Stimulated activated naive CD8-positive, alpha-beta T cell treated with anti-CD3 and anti-CD28 coated beads, Interleukin-15, Interleukin-2, amounts not matched to agents 100 ng/mL and 50 ng/mL, for 24 hours (primary cell): ENCODE results near the gene LRRC10B.
A peak's percentile ranks its signal among the peaks of the same experiment; 100 is the strongest.

ENCODE experiments used
- H3K27ac Mint-ChIP-seq: one replicate; pipeline ENCODE4 v1.8.0; 2021; ENCODE audit warnings: mild to moderate bottlenecking, mixed read lengths
- H3K27me3 Mint-ChIP-seq: one replicate; pipeline ENCODE4 v1.8.0; 2021; ENCODE audit warnings: mixed read lengths
- H3K36me3 Mint-ChIP-seq: one replicate; pipeline ENCODE4 v1.8.0; 2021; ENCODE audit warnings: low read depth, mixed read lengths
- H3K4me1 Mint-ChIP-seq: one replicate; pipeline ENCODE4 v1.8.0; 2021; ENCODE audit warnings: low read depth, mixed read lengths
- H3K4me3 Mint-ChIP-seq: one replicate; pipeline ENCODE4 v1.8.0; 2021; ENCODE audit warnings: mild to moderate bottlenecking, mixed read lengths
- H3K9me3 Mint-ChIP-seq: one replicate; pipeline ENCODE4 v1.8.0; 2021; ENCODE audit warnings: mixed read lengths

LRRC10B gene

DNA sequence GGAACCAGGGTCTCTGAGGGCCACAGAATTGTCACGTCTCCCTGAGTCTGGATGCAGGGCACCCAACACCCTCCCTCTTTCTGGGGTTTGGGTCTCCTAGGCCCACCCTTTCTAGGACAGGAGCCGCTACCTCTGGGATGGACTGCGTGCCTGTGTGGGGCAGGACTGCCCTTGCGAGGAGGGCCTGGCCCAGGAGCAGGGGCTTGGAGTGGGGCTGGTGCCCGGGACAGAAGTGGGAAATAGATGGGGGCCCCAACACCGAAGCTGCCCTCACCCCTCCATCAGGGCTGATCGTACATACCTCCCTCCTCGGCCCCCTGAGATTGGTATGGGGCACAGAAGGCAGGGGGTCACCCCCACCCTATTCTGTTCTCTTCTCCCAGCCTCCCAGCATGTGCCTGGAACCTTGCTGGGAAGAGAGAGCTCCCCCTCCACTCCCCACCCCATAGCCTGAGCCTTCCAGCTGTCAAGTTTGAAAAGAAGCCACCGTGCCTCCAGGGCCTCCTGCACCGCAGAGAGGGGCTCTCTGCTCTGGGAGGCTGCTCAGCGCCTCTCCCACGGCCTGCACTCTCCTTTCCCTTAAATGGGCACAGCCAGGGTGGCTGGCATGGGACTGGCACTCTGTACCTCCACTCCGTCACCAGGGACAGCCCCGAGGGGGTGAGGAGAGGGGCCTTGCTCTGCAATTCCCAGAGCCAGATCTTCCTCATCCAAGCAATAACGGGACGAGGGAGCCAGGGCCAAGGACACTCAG lies 1.8 kb downstream of the LRRC10B start:
- Mint-ChIP-seq H3K27ac (no peak overlapping the region), H3K9me3 (no peaks in the 10 kb centered on the region), H3K27me3 (peaks cover 44% of the 10 kb centered on the region), H3K36me3 (no peaks in the 10 kb centered on the region), H3K4me3 (no peak overlapping the region), H3K4me1 (peaks cover 7% of the 10 kb centered on the region)

- H3K4me3 Mint-ChIP-seq, result no peak overlapping the region
- H3K9me3 Mint-ChIP-seq, result no peaks in the 10 kb centered on the region
- peaks cover 7% of the 10 kb centered on the region for H3K4me1 Mint-ChIP-seq
- H3K27ac Mint-ChIP-seq, result no peak overlapping the region
- H3K36me3 Mint-ChIP-seq, result no peaks in the 10 kb centered on the region
- H3K27me3 Mint-ChIP-seq, result peaks cover 41% of the 10 kb centered on the region
These were observed 2.4 kb downstream of the LRRC10B start for GRCh38 chr11:61510974-61511373.

DNA sequence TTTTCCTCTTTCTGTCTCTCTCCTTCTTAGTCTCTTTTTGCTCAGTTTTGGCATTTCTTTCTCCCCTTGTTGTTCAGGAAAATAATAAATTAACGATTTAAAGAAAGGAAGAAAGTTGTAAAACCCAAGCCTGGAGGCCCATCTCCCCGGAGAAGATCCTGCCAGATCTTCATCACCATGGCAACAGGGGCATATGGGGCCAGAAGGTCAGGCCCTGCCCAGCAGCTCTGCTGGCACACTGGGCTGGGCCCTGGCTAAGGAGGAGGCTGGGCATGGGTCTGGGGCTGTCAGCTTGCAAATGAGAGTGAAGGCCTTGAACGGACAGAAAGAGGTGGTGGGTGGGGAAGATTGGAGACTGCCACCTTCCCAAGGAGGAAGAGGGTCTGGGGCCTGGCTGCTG lies 2.8 kb downstream of the LRRC10B start:
- H3K4me3 Mint-ChIP-seq, result no peak overlapping the region
- H3K27me3 Mint-ChIP-seq, result peaks cover 37% of the 10 kb centered on the region
- H3K4me1 Mint-ChIP-seq, result peaks cover 7% of the 10 kb centered on the region

GRCh38 chr11:61512435-61512834 lies 3.9 kb downstream of the LRRC10B start:
- peaks cover 35% of the 10 kb centered on the region for H3K27me3 Mint-ChIP-seq
- H3K4me3 Mint-ChIP-seq, result no peak overlapping the region
- peaks cover 13% of the 10 kb centered on the region for H3K4me1 Mint-ChIP-seq

More for the DNA sequence above, 2.8 kb downstream of the LRRC10B start:
- Mint-ChIP-seq H3K36me3 (no peaks in the 10 kb centered on the region), H3K9me3 (no peaks in the 10 kb centered on the region), H3K27ac (no peak overlapping the region)

GRCh38 chr11:61513143-61513765 lies 4.7 kb downstream of the LRRC10B start:
- no peak overlapping the region for H3K4me3 Mint-ChIP-seq
- H3K4me1 Mint-ChIP-seq, result peaks cover 7% of the 10 kb centered on the region
- H3K27ac Mint-ChIP-seq, result no peak overlapping the region
- H3K27me3 Mint-ChIP-seq, result peaks cover 30% of the 10 kb centered on the region
- H3K9me3 Mint-ChIP-seq, result no peaks in the 10 kb centered on the region
- H3K36me3 Mint-ChIP-seq, result no peaks in the 10 kb centered on the region

More at GRCh38 chr11:61512435-61512834, 3.9 kb downstream of the LRRC10B start:
- Mint-ChIP-seq H3K9me3 (no peaks in the 10 kb centered on the region), H3K27ac (no peak overlapping the region), H3K36me3 (no peaks in the 10 kb centered on the region)

- Mint-ChIP-seq H3K4me3 (no peak overlapping the region), H3K9me3 (no peaks in the 10 kb centered on the region), H3K27me3 (peaks cover 29% of the 10 kb centered on the region), H3K4me1 (peaks cover 7% of the 10 kb centered on the region), H3K27ac (no peak overlapping the region), H3K36me3 (no peaks in the 10 kb centered on the region)
These were observed 5.7 kb downstream of the LRRC10B start for GRCh38 chr11:61514050-61514917.

DNA sequence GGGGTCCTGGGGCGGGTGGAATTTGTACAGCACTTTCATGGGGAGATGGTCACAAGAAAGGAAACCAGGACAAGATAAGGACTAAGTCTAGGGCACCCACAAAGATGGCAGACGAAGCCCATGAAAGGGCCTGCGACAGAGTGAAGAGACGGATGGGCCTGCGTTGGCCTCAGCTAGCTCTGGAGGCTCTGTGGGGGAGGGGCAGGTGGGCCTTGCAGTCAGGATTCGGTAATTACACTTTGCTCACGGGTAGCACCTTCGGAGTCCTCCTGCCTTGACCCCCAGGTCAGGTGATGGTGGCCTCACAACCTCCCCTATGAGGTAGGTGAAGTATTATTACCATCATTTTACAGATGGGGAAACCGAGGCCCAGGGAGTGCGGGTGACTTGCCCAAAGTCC lies 7.1 kb downstream of the LRRC10B start:
- Mint-ChIP-seq H3K4me3 (no peak overlapping the region), H3K27ac (no peak overlapping the region), H3K36me3 (no peaks in the 10 kb centered on the region), H3K9me3 (no peaks in the 10 kb centered on the region), H3K27me3 (peaks cover 26% of the 10 kb centered on the region), H3K4me1 (peaks cover 7% of the 10 kb centered on the region)

DNA sequence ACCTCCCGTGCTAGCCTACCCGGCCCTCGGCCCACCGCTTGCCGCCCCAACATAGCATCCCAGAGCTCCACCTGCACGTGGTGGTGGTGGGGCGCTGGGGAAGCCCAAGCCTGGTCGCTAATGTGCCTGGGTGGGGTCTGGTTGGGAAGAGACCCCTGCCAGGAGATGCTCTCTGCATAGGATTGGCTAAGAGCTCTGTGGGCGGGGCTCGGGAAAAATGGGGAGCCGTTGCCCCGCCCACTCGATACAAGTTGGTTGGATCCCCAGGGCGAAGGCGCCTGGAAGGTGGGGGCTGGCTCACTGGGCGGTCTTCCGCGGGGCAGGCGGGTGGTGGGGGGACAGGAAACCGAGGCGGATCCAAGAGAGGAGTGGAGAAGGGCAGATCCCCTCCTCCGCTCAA lies 7.6 kb downstream of the LRRC10B start:
- no peaks in the 10 kb centered on the region for H3K36me3 Mint-ChIP-seq
- peaks cover 21% of the 10 kb centered on the region for H3K27me3 Mint-ChIP-seq
- no peak overlapping the region for H3K27ac Mint-ChIP-seq

GRCh38 chr11:61516675-61517572 lies 8.4 kb downstream of the LRRC10B start:
- Mint-ChIP-seq H3K9me3 (no peaks in the 10 kb centered on the region), H3K4me1 (peaks cover 7% of the 10 kb centered on the region), H3K27ac (no peak overlapping the region), H3K36me3 (no peaks in the 10 kb centered on the region), H3K4me3 (peak overlapping the region; percentile 47), H3K27me3 (peaks cover 16% of the 10 kb centered on the region)

More for the DNA sequence above, 7.6 kb downstream of the LRRC10B start:
- Mint-ChIP-seq H3K9me3 (no peaks in the 10 kb centered on the region), H3K4me3 (no peak overlapping the region), H3K4me1 (peaks cover 7% of the 10 kb centered on the region)

GRCh38 chr11:61518032-61518795 lies 9.7 kb downstream of the LRRC10B start:
- H3K27me3 Mint-ChIP-seq, result peaks cover 10% of the 10 kb centered on the region
- no peak overlapping the region for H3K4me3 Mint-ChIP-seq
- peaks cover 7% of the 10 kb centered on the region for H3K4me1 Mint-ChIP-seq
- no peak overlapping the region for H3K27ac Mint-ChIP-seq
- H3K36me3 Mint-ChIP-seq, result no peaks in the 10 kb centered on the region
- no peaks in the 10 kb centered on the region for H3K9me3 Mint-ChIP-seq

DNA sequence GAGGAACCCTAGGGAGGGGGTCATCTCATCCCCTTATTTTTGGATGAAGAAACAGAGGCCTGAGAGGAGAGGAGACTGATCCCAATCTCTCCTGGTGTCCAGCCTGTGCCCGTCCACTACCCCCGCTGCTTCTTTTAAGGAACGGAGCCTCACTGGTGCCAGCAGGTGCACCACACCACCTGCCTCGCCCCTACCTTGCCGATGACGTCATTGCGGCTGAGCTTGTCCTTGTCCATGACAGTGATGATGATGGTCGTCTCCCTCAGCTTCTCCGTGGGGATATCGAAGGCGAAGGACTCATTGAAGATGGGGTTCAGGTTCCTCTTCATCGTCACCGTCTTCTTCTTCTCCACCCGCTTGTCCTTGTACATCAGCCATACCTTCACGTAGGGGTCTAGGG lies 14.3 kb downstream of the LRRC10B start:
- Mint-ChIP-seq H3K9me3 (no peaks in the 10 kb centered on the region), H3K4me3 (no peak overlapping the region), H3K27me3 (peaks cover 3% of the 10 kb centered on the region), H3K27ac (no peak overlapping the region), H3K4me1 (no peaks in the 10 kb centered on the region), H3K36me3 (no peaks in the 10 kb centered on the region)

- no peaks in the 10 kb centered on the region for H3K9me3 Mint-ChIP-seq
- no peak overlapping the region for H3K27ac Mint-ChIP-seq
- no peaks in the 10 kb centered on the region for H3K4me1 Mint-ChIP-seq
- no peaks in the 10 kb centered on the region for H3K36me3 Mint-ChIP-seq
- no peak overlapping the region for H3K4me3 Mint-ChIP-seq
- peaks cover 5% of the 10 kb centered on the region for H3K27me3 Mint-ChIP-seq
These were observed 15.9 kb downstream of the LRRC10B start for GRCh38 chr11:61524446-61524845.

DNA sequence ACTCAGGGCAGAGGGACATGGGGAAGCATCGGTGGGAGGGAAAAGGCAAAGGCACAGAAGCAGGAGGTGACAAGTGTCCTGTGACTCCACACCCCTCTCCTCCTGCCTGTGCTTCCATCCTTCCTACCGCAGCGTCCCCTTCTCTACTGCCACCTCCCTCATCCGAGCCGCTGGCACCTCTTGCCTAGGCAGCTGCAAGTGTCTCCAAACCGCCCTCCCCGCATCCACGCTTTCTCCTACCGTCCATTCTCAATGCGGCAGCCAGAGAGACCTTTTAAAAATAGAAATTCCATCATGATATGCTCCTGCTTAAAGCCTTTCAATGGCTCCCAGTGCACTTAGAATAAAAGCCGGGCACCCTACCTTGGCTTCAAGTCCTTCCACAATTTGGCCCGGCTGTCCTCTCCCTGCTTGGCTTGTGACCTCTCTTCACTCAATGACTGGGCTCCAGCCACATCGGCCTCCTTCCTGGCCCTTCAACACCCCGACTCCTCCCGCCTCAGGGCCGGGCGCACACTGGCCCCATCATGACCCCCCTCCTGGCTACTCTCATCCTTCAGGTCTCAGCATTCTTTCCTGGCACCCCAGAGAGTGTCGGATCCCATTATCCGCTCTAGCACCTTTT lies 16.5 kb downstream of the LRRC10B start:
- Mint-ChIP-seq H3K36me3 (no peaks in the 10 kb centered on the region), H3K4me3 (no peak overlapping the region), H3K9me3 (no peaks in the 10 kb centered on the region), H3K4me1 (no peaks in the 10 kb centered on the region), H3K27ac (no peak overlapping the region), H3K27me3 (peaks cover 6% of the 10 kb centered on the region)
